A549 (cell line): ENCODE results near the gene ZNF341. TPM values are rescaled to one million over a fixed set of nuclear protein-coding genes. Genes with fewer than 3 reads are reported as not detected.

ENCODE experiments used
- ATAC-seq, 2 experiments: fragments of 200-7000 bp in 1 of 2; fragments of >200 bp in 1 of 2; cut with Nextera tagmentation in 1 of 2; cut with Tn5 transposase in 1 of 2; 3 replicates each; pipeline versions ENCODE4 v1.8.0 to v1.9.1; 2018 to 2020; ENCODE audit warnings: mild to moderate bottlenecking in 1 of 2, moderate library complexity in 1 of 2
- CTCF ChIA-PET: fragments of 300-600 bp; sonication (Branson Sonifier 250); formaldehyde crosslinking; extraction: SDS; loops from one replicate; lab custom pipeline; 2021; ENCODE audit warnings: antibody characterized with exemption, inconsistent platforms; lab: Yijun Ruan, JAX
- POLR2A ChIA-PET: fragments of 350-600 bp; formaldehyde crosslinking; extraction: SDS; loops from one replicate; lab custom pipeline; 2021; ENCODE audit warnings: antibody characterized with exemption, inconsistent platforms; lab: Yijun Ruan, JAX
- DNase-seq, 2 experiments: peaks; one replicate each; pipeline versions ENCODE4 v3.0.0 to v3.0.0-alpha.2; 2011 to 2016; ENCODE audit warnings: low read depth in 1 of 2, low spot score in 1 of 2
- FAIRE-seq: peaks from 2 replicates; lab custom pipeline; 2011; peaks lifted over from hg19 to GRCh38; lab: Jason Lieb, UNC
- H3K27ac ChIP-seq, 2 experiments: fragments of >200 bp; sonication (Bioruptor Twin); formaldehyde crosslinking; 3 replicates each; pipeline ENCODE4 v1.5.1; 2016 to 2017
- H3K4me1 ChIP-seq: fragments of >200 bp; sonication (Bioruptor Twin); formaldehyde crosslinking; 3 replicates; pipeline ENCODE4 v1.6.1; 2016
- H3K4me2 ChIP-seq: fragments of >200 bp; sonication (Bioruptor Twin); formaldehyde crosslinking; 3 replicates; pipeline ENCODE4 v1.6.1; 2016
- H3K4me3 ChIP-seq: fragments of >200 bp; sonication (Bioruptor Twin); formaldehyde crosslinking; 3 replicates; pipeline ENCODE4 v1.5.1; 2016
- H3K9me3 ChIP-seq: fragments of >200 bp; sonication (Bioruptor Twin); formaldehyde crosslinking; 3 replicates; pipeline ENCODE4 v1.6.1; 2016
- CBX8 ChIP-seq: fragments of 200-600 bp; sonication (generic); IDR thresholded peaks from 2 replicates; pipeline ENCODE4 v1.6.1; 2016
- CEBPB ChIP-seq, 2 experiments: fragments of >200 bp in 1 of 2; sonication (Bioruptor Twin) in 1 of 2; formaldehyde crosslinking in 1 of 2; IDR thresholded peaks; 2 replicates each; pipeline ENCODE4 v1.6.1; 2012 to 2016
- CHD2 ChIP-seq: fragments of 150-350 bp; IDR thresholded peaks from 2 replicates; pipeline ENCODE4 v1.6.1; 2014; ENCODE audit warnings: low read length; ENCODE audit not compliant: partially characterized antibody
- EHF ChIP-seq: fragments of 250-450 bp; sonication (Bioruptor Pico); IDR thresholded peaks from 2 replicates; pipeline ENCODE4 v1.5.0; 2020; ENCODE audit warnings: mild to moderate bottlenecking
- EHMT2 ChIP-seq: fragments of 200-600 bp; sonication (generic); IDR thresholded peaks from 2 replicates; pipeline ENCODE4 v1.6.1; 2016; ENCODE audit warnings: antibody characterized with exemption, low read depth, mild to moderate bottlenecking, moderate library complexity
- ESRRA ChIP-seq: fragments of 150-350 bp; IDR thresholded peaks from 2 replicates; pipeline ENCODE4 v1.6.1; 2014; ENCODE audit warnings: mild to moderate bottlenecking, low read length, borderline replicate concordance
- FOSB ChIP-seq: fragments of 250-450 bp; sonication (Bioruptor Pico); IDR thresholded peaks from 2 replicates; pipeline ENCODE4 v1.5.0; 2020; ENCODE audit warnings: mild to moderate bottlenecking, moderate library complexity
- FOXS1 ChIP-seq: fragments of 250-450 bp; sonication (Bioruptor Pico); IDR thresholded peaks from 2 replicates; pipeline ENCODE4 v1.5.0; 2020; ENCODE audit warnings: mild to moderate bottlenecking, moderate library complexity
- HDAC2 ChIP-seq: fragments of 200-600 bp; sonication (generic); IDR thresholded peaks from 2 replicates; pipeline ENCODE4 v1.6.1; 2016
- JUN ChIP-seq, 2 experiments: fragments of >200 bp; sonication (Bioruptor Twin); formaldehyde crosslinking; IDR thresholded peaks; 2 replicates in 1 of 2; 3 replicates in 1 of 2; pipeline ENCODE4 v1.6.1; 2016 to 2017
- KDM1A ChIP-seq: fragments of 200-600 bp; sonication (generic); IDR thresholded peaks from 2 replicates; pipeline ENCODE4 v1.6.1; 2016; ENCODE audit warnings: low read depth, mild to moderate bottlenecking
- NFE2L2 ChIP-seq: fragments of 150-350 bp; conservative IDR thresholded peaks from 2 replicates; pipeline ENCODE4 v1.6.1; 2014; ENCODE audit warnings: low read length
- NPAS2 ChIP-seq: fragments of 250-450 bp; sonication (Bioruptor Pico); IDR thresholded peaks from 2 replicates; pipeline ENCODE4 v1.8.0; 2022; ENCODE audit warnings: mild to moderate bottlenecking, moderate library complexity, borderline replicate concordance
- PBX3 ChIP-seq: IDR thresholded peaks from 2 replicates; pipeline ENCODE4 v1.6.1; 2012
- POLR2A ChIP-seq: IDR thresholded peaks from 2 replicates; pipeline ENCODE4 v1.6.1; 2012; ENCODE audit warnings: mild to moderate bottlenecking, low read length
- POLR2AphosphoS2 ChIP-seq: conservative IDR thresholded peaks from 2 replicates; pipeline ENCODE4 v1.6.1; 2012; ENCODE audit warnings: low read length, improper control_type of control experiment, inconsistent platforms
- RAD21 ChIP-seq, 2 experiments: fragments of >200 bp in 1 of 2; sonication (Bioruptor Twin) in 1 of 2; formaldehyde crosslinking in 1 of 2; IDR thresholded peaks in 1 of 2; conservative IDR thresholded peaks in 1 of 2; 2 replicates in 1 of 2; 3 replicates in 1 of 2; pipeline ENCODE4 v1.6.1; 2012 to 2018; ENCODE audit warnings: inconsistent platforms in 1 of 2
- RCOR1 ChIP-seq: fragments of 150-350 bp; IDR thresholded peaks from 2 replicates; pipeline ENCODE4 v1.6.1; 2014; ENCODE audit warnings: antibody characterized with exemption, low read length, low read depth
- RFX5 ChIP-seq: fragments of 450-650 bp; IDR thresholded peaks from 2 replicates; pipeline ENCODE4 v1.7.1; 2014; ENCODE audit warnings: antibody characterized with exemption, mild to moderate bottlenecking, moderate library complexity
- RNF2 ChIP-seq: fragments of 200-600 bp; sonication (generic); IDR thresholded peaks from 2 replicates; pipeline ENCODE4 v1.6.1; 2016; ENCODE audit warnings: low read depth, mild to moderate bottlenecking, antibody characterized with exemption, moderate library complexity, borderline replicate concordance
- TFCP2L1 ChIP-seq: fragments of 250-450 bp; sonication (Bioruptor Pico); IDR thresholded peaks from 2 replicates; pipeline ENCODE4 v1.5.0; 2021; ENCODE audit warnings: mild to moderate bottlenecking
- USF2 ChIP-seq: fragments of 450-650 bp; IDR thresholded peaks from 2 replicates; pipeline ENCODE4 v1.6.1; 2014; ENCODE audit warnings: antibody characterized with exemption
- WGBS: methylation state at CpG from one replicate; pipeline ENCODE4 v1.1.6; 2017; ENCODE audit errors: missing lambda C conversion rate; 5-methylcytosine and 5-hydroxymethylcytosine counted together
- polyA plus RNA-seq, 4 experiments: library from polyadenylated mRNA; depleted of rRNA in 3 of 4; stranded (reverse); fragments of >200 nt; fragmentation: RNase III in 1 of 4; extraction: RNeasy Plus Mini Kit Qiagen cat#74134 plus additional on column Dnase treatment in 1 of 4; gene quantifications; 2 replicates in 3 of 4; 3 replicates in 1 of 4; pipeline ENCODE4 v1.2.3, GENCODE V29; 2011 to 2017
- TF ChIP-seq, protein P1 (sequence below): fragments of >200 bp; sonication (Bioruptor Twin); formaldehyde crosslinking; IDR thresholded peaks from 2 replicates; pipeline ENCODE4 v1.6.1; 2016
- TF ChIP-seq, protein P2 (sequence below): fragments of >200 bp; sonication (Bioruptor Twin); formaldehyde crosslinking; IDR thresholded peaks from 3 replicates; pipeline ENCODE4 v1.6.1; 2016
- TF ChIP-seq, protein P3 (sequence below): fragments of 250-450 bp; sonication (Bioruptor Pico); IDR thresholded peaks from 2 replicates; pipeline ENCODE4 v1.5.0; 2021; ENCODE audit warnings: mild to moderate bottlenecking, moderate library complexity, borderline replicate concordance

The ZNF341 gene
- polyA plus RNA-seq, 2 of the 4 experiments (the other 2 are of a cell fraction) = 2.1 to 4.1 TPM

DNA sequence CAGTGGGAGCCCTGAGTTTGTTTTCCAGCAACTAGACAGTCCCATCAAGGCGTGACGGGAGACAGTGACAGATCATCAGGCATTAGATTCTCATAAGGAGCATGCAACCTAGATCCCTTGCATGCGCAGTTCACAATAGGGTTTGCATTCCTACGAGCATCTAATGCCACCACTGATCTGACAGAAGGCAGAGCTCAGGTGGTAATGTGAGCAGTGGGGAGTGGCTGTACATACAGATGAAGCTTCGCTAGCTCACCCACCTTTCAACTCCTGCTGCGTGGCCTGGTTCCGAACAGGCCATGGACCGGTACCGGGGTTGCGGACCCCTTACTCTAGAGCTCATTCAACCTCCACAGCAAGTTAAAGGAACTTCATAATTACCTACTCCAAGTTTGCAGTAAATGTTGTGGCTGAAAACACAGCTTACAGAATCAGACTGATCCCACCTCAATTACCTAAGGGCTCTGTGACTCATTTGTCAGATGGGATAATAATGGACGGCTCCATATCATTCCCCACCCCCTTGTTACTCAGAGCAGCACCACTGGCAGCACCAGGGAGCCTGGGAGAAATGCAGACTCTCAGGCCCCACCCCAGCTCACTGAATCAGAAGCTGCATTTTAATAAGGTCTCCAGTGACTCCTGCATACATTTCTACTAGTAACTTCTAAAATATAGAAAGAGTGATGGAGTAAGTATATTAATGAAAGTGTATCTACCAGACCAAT is 27.4 kb upstream of the ZNF341 start:
- Histone ChIP-seq H3K9me3 (no peaks in the 10 kb centered on the region), H3K27ac (no peak overlapping the region), H3K4me1 (peaks cover 4% of the 10 kb centered on the region; the same call in 2 of the 3 replicates), H3K4me2 (no peak overlapping the region), H3K4me3 (no peak overlapping the region)
- WGBS = 83% methylated on average over 11 of the region's 11 CpGs
- POLR2A ChIA-PET = no interaction called here
- FAIRE-seq (no peak), DNase-seq (no peak)
- TF ChIP-seq POLR2A (no peak), HDAC2 (no peak), NPAS2 (CRISPR knock-in tag) (no peak), JUN (IDR thresholded peaks at IDR 0.05) (no peak), RCOR1 (no peak), CBX8 (no peak), TFCP2L1 (no peak), CHD2 (no peak), USF2 (no peak), RAD21 (conservative IDR thresholded peaks at IDR 0.05 in 1 of 2, IDR thresholded peaks at IDR 0.05 in 1 of 2) (no peak), ESRRA (no peak), KDM1A (no peak), CEBPB (IDR thresholded peaks at IDR 0.05) (no peak), FOSB (CRISPR knock-in tag) (no peak)
- TF ChIP-seq, protein P1, sequence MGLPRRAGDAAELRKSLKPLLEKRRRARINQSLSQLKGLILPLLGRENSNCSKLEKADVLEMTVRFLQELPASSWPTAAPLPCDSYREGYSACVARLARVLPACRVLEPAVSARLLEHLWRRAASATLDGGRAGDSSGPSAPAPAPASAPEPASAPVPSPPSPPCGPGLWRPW = no peak
- TF ChIP-seq, all 56 proteins: peak for 0
- ATAC-seq = peak in 1 of 2 experiments; percentile 31; a peak in 2 of 6 replicates
- CTCF ChIA-PET = no interaction called here

- DNase-seq = no peak
- no peak for FAIRE-seq
- WGBS = 97% methylated on average over 11 of the region's 11 CpGs
- no peak for TF ChIP-seq EHF (CRISPR knock-in tag)
- no peak for TF ChIP-seq ESRRA
- no peak for TF ChIP-seq RFX5
- no peak for TF ChIP-seq EHMT2
- TF ChIP-seq RNF2 = no peak
- TF ChIP-seq POLR2AphosphoS2 = no peak
- TF ChIP-seq FOXS1 (CRISPR knock-in tag) = no peak
- TF ChIP-seq, protein P2, sequence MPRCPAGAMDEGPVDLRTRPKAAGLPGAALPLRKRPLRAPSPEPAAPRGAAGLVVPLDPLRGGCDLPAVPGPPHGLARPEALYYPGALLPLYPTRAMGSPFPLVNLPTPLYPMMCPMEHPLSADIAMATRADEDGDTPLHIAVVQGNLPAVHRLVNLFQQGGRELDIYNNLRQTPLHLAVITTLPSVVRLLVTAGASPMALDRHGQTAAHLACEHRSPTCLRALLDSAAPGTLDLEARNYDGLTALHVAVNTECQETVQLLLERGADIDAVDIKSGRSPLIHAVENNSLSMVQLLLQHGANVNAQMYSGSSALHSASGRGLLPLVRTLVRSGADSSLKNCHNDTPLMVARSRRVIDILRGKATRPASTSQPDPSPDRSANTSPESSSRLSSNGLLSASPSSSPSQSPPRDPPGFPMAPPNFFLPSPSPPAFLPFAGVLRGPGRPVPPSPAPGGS = no peak
- TF ChIP-seq CEBPB (IDR thresholded peaks at IDR 0.05) = no peak
- no peak for TF ChIP-seq NFE2L2
- TF ChIP-seq CBX8 = no peak
- TF ChIP-seq, protein P3, sequence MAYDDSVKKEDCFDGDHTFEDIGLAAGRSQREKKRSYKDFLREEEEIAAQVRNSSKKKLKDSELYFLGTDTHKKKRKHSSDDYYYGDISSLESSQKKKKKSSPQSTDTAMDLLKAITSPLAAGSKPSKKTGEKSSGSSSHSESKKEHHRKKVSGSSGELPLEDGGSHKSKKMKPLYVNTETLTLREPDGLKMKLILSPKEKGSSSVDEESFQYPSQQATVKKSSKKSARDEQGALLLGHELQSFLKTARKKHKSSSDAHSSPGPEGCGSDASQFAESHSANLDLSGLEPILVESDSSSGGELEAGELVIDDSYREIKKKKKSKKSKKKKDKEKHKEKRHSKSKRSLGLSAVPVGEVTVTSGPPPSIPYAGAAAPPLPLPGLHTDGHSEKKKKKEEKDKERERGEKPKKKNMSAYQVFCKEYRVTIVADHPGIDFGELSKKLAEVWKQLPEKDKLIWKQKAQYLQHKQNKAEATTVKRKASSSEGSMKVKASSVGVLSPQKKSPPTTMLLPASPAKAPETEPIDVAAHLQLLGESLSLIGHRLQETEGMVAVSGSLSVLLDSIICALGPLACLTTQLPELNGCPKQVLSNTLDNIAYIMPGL (CRISPR knock-in tag) = no peak
- TF ChIP-seq NPAS2 (CRISPR knock-in tag) = no peak
- no peak for TF ChIP-seq POLR2A
- TF ChIP-seq PBX3 = no peak
- Histone ChIP-seq H3K4me1 (peaks cover 24% of the 10 kb centered on the region), H3K4me3 (no peak overlapping the region), H3K27ac (no peak overlapping the region), H3K9me3 (no peaks in the 10 kb centered on the region), H3K4me2 (no peak overlapping the region)
- POLR2A ChIA-PET = no interaction called here
- ATAC-seq = no peak
- CTCF ChIA-PET = interaction anchor here (0.9 kb wide), 1 partner anchor 13 kb away, joined by 7 read pairs; no protein-coding TSS in a partner anchor
These were observed 24.1 kb upstream of the ZNF341 start for GRCh38 chr20:33707668-33708067.
